Activated T-helper 1 cell treated with anti-CD3 and anti-CD28 coated beads, Interleukin-2, amount 50 U/mL, for 16 hours (primary cell): ENCODE measurements around the gene SVOPL.
"Not testable (repeated sequence)": the region's sequence is repeated elsewhere in the genome, so short reads cannot be mapped to it uniquely, and the experiment has no call there.

Experiments
- DNase-seq, 2 donors: peaks; one replicate each; pipeline ENCODE4 v3.0.0-alpha.2; 2020; ENCODE audit warnings: low read depth in 1 of 2, low spot score in 1 of 2

Gene SVOPL

GRCh38 chr7:138705167-138705566 is 4.0 kb upstream of the SVOPL start:
- no peak for DNase-seq

- DNase-seq, result no peak
These were observed 368 bp upstream of the SVOPL start for GRCh38 chr7:138701537-138701923.

- DNase-seq, result no peak
These were observed 1.5 kb downstream of the SVOPL start for GRCh38 chr7:138699661-138700060.

DNA sequence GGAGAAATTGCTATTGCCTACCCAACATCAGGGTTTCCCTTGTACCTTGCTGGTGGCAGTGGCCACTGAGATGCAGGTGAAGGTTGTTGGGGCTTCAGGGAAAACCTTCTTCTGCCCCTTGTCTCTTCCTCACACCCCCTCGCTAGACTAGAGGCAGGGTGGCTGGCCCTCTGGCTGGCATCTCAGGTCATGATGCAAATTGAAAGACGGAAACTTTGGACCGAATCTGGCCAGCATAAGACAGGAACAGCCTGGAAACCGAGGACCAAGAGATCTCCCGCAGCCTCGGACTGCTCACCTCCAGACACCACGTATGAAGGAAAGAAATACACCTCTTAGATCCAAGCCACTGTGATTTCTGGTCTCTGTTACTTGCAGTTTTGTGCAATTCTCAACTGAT is 2.9 kb downstream of the SVOPL start:
- no peak for DNase-seq

DNA sequence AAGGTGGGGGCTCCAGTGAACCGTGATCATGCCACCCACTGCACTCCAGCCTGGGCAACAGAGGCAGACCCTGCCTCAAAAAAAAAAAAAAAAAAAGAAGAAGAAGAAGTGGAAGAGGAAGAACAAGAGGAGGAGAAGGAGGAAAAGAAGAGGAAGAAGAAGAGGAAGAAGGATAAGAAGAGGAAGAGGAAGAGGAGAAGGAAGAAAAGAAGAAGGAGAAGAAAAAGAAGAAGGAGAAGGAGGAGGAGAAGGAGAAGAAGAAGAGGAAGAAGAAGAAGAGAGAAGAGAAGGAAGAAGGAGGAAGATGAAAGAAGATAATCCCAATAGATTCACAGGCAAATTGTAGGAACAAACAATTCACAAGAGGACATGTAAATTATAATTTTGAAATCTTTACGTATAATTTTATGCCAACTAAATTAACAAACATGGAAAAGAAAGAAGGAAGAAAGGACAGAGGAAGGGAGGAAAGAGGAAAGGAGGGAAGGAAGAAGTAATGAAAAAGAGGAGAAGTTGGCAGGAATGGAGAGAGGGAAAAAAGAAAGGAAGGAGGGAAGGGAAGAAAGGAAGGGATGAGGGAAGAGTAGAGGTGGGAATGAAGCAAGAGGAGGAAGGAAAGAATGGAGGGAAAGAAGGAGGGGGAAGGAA is 3.5 kb downstream of the SVOPL start:
- no peak for DNase-seq

DNA sequence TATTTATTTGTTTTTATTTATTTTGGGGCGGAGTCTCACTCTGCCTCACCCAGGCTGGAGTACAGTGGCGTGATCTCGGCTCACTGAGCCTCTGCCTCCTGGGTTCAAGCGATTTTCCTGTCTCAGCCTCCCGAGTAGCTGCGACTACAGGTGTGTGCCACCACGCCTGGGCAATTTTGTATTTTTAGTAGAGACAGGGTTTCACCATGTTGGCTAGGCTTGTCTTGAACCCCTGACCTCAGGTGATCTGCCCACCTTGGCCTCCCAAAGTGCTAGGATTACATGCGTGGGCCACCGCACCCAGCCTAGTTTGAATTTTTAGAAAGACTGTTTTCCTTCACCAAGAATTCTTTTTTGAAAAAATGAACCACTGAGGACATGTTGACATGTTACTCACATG is 5.4 kb downstream of the SVOPL start:
- not testable (repeated sequence) for DNase-seq

DNA sequence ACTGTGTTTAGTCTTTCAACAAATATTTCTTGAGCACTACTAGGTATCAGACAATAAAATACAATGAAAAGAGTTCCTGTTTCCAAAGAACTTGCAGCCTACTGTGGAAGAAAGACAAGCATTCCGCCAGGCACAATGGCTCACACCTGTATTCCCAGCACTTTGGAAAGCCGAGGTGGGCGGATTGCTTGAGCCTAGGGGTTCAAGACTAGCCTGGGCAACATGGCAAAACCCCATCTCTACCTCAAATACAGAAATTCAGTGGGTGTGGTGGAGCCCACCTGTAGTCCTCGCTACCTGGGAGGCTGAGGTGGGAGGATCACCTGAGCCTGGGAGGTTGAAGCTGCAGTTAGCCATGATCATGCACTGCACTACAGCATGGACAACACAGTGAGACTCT is 6.1 kb downstream of the SVOPL start:
- DNase-seq, result no peak

GRCh38 chr7:138691178-138691577 is 10.0 kb downstream of the SVOPL start:
- no peak for DNase-seq

- no peak for DNase-seq
These were observed 10.7 kb downstream of the SVOPL start for GRCh38 chr7:138690495-138690894.

GRCh38 chr7:138688037-138688436 is 13.1 kb downstream of the SVOPL start:
- not testable (repeated sequence) for DNase-seq

DNA sequence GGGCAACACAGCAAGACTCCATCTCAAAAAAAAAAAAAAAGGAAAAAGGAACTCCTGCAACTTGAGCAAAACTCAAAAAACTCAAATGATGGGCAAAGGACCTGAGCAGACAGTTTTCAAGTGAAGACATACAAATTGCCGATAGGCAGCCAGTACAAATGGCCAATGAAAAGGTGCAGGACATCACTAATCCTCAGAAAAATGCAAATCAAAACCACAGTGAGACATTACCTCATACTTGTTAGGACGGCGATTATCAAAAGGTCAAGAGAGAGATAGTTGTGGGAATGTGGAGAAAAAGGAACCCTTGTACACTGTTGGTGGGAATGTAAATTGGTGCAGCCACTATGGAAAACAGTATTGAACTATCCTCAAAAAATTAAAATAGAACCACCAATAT is 16.8 kb downstream of the SVOPL start:
- DNase-seq, result no peak

GRCh38 chr7:138679793-138680192 is 21.4 kb downstream of the SVOPL start:
- no peak for DNase-seq

- no peak for DNase-seq
These were observed 30.6 kb downstream of the SVOPL start for GRCh38 chr7:138670594-138670993.

DNA sequence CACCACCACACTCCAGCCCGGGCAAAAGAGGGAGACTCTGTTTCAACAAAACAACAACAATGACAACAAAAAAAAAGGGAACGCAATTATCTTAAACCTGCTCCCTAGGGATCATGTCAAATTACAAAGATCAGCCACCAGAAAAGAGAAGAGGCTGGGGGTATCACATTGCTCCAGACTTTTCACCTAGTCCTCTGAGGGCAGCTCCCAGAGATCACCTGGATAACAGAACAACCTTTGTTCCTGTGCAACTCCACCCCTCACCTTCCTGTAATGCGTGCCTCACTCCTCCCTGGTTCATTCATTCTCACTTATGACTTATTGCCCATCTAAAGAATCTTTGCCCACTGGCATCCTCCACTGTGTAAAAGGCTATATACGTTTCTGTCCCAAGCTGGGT is 31.8 kb downstream of the SVOPL start:
- no peak for DNase-seq

- no peak for DNase-seq
These were observed 32.2 kb downstream of the SVOPL start for GRCh38 chr7:138668946-138669345.

DNA sequence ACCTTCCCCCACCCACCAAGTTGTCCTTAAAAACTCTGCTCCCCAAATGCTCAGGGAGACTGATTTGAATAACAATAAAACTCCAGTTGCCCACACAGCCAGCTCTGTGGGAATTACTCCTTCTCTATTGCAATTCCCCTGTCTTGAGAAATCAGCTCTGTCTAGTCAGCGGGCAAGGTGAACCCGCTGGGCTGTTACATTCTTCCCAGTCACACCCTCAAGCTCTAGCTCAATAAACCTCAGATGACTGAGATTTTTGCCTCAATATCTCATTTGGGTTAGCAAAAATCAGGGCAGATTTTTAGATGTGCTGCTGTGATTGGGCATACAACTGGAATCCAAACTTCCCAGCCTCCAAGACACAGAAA is 32.9 kb downstream of the SVOPL start:
- no peak for DNase-seq

- no peak for DNase-seq
These were observed 33.5 kb downstream of the SVOPL start for GRCh38 chr7:138667535-138668228.

DNA sequence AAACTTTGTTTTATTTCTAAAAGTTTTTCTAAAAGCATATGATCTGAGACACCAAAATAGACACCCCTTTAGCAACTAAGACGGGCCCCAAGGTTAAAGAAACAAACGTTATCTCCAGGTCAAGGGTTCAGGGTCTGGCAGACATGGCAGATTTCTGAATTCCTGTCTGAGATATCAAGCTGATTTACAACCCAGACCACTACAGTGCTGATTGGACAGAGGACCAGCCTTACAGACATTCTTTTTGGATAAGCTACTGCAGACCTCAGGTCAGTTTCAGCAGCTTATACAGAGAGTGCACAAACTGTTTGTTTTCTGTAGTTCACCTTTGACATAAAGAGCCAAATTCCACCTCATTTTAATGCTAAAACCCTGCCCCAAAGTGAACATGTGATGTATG is 34.8 kb downstream of the SVOPL start:
- DNase-seq, result no peak

- DNase-seq, result no peak
These were observed 35.5 kb downstream of the SVOPL start for GRCh38 chr7:138665669-138666140.

DNA sequence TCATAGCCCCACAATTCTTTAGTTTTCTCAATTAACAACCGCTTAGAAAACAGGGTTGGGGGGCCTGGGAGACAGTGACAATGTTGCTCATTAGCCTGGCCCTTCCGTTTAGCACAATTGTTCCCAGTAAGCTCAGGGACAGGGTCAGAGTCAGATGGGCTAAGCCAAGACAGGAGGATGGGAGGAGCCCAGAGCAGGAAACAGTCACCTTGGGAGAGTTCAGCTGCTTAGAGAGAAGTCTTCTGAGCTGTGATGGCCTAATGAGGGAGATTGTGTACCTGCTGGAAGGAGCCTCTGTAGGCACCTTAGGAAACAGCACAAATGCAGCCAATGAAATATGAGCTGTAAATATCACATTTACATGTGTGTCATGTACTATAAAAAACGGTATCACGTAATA is 35.9 kb downstream of the SVOPL start:
- DNase-seq, result no peak

DNA sequence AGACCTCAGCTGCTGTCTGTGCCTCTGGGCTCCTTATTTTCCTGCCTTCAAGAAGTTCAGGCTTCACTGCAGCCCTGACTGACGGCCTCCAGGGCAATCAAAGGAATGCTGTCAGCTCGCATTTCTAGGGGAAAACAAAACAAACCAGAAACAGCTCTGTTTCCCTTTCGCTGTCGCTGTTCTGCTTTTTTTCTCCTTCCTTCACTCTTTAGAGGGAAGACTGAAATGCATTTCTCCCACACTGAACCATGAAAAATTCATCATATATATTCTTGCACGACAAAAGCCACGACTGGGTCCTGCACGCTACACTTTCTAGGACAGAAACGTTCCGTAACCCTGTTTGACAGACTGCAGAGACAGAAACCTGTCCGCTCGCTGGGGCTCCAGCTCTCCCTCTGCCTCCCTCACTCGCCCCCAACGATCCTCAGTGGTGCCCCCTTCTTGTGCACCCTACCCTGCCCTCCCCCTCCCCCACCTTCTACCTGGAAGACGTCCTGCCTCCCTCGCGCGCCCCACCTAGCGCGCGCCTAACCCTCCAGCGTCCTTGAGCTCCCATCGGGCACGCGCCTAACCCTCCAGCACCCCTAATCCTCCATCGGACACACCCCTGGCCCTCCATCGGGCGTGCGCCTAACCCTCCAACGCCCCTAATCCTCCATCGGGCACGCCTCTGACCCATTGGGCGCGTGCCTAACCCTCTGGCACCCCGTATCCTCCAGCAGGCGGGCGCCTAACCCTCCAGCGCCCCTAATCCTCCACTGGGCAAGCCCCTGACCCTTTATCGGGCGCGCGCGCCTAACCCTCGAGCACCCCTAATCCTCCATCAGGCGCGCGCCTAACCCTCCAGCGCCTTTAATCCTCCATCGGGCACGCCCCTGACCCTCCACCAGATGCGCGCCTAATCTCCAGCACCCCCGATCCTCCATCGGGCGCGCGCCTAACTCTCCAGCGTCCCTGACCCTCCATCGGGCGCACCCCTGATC is 37.1 kb downstream of the SVOPL start:
- DNase-seq, result no peak

DNA sequence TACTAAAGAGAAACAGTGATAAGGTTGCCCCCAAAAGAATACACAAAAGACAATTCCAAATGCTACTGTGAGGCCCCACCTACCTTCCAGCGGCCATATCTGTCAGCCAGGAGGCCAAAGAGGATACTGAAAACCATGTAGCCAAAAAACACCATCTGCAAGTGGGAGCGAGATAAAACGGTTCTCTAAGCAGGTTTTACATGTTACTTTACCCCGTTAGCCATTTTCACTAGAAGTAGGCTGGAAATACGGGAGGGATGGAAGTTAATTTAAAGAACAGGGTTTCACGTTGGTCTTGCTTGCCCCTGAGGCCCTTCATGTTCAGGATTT is 38.2 kb downstream of the SVOPL start:
- no peak for DNase-seq
